Esophagus squamous epithelium (tissue), 4 donors: ENCODE results near the gene ZMIZ2.

Experiments used
- POLR2A ChIP-seq, 4 donors: fragments of 450-650 bp; IDR thresholded peaks; one replicate each; pipeline ENCODE4 v1.6.1; 2017; ENCODE audit warnings: antibody characterized with exemption in 4 of 4, mild to moderate bottlenecking in 4 of 4, moderate library complexity in 3 of 4
- TF ChIP-seq, protein P1 (sequence below), 6 experiments: fragments of 450-650 bp in 4 of 6; fragments of 200-600 bp in 2 of 6; sonication (generic) in 2 of 6; IDR thresholded peaks; one replicate each; pipeline ENCODE4 v1.5.1; 2016 to 2019; ENCODE audit warnings: antibody characterized with exemption in 6 of 6, mild to moderate bottlenecking in 4 of 6, moderate library complexity in 4 of 6

DNA sequence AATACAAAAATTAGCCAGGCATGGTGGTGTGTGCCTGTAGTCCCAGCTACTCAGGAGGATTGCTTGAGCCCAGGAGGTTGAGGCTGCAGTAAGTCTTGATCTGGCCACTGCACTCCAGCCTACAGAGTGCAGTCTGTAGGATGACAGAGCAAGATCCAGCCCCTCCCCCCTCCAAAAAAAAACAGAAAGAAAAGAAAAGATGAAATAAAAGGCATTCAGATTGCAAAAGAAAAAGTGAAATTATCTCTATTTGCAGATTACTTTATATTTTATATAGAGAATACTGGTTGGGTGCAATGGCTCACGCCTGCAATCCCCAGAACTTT is 20.7 kb upstream of the ZMIZ2 start:
- no peak for TF ChIP-seq POLR2A (IDR thresholded peaks at IDR 0.05)
- TF ChIP-seq, protein P1, sequence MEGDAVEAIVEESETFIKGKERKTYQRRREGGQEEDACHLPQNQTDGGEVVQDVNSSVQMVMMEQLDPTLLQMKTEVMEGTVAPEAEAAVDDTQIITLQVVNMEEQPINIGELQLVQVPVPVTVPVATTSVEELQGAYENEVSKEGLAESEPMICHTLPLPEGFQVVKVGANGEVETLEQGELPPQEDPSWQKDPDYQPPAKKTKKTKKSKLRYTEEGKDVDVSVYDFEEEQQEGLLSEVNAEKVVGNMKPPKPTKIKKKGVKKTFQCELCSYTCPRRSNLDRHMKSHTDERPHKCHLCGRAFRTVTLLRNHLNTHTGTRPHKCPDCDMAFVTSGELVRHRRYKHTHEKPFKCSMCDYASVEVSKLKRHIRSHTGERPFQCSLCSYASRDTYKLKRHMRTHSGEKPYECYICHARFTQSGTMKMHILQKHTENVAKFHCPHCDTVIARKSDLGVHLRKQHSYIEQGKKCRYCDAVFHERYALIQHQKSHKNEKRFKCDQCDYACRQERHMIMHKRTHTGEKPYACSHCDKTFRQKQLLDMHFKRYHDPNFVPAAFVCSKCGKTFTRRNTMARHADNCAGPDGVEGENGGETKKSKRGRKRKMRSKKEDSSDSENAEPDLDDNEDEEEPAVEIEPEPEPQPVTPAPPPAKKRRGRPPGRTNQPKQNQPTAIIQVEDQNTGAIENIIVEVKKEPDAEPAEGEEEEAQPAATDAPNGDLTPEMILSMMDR (IDR thresholded peaks at IDR 0.05): no peak
